ENCODE measurements around the gene PUS1. TPM values are rescaled to one million over a fixed set of nuclear protein-coding genes. Genes with fewer than 3 reads are reported as not detected.

PUS1 gene
- polyA plus RNA-seq, 1 donor from 2014 or later: 14.3 TPM

- Histone ChIP-seq H3K4me2 (ENCODE audit: low read length) (peak overlapping the region; percentile 68), H3K9ac (ENCODE audit: low read length) (peak overlapping the region; percentile 60), H3K36me3 (ENCODE audit: insufficient read depth, low read length) (no peaks in the 10 kb centered on the region), H3K27me3 (ENCODE audit: insufficient read depth, low read depth, low read length) (no peaks in the 10 kb centered on the region), H3K27ac (ENCODE audit: low read length) (no peak overlapping the region), H2AFZ (ENCODE audit: low read depth, low read length) (peak overlapping the region; percentile 25), H3K79me2 (replicated peaks; ENCODE audit: insufficient read depth, low read length) (no peaks in the 10 kb centered on the region), H3K9me2 (ENCODE audit: insufficient read depth, low read length) (no peaks in the 10 kb centered on the region), H3K4me3 (ENCODE audit: low read length) (peak overlapping the region; percentile 86), H4K20me1 (ENCODE audit: insufficient read depth) (no peaks in the 10 kb centered on the region), H3K9me3 (ENCODE audit: low read length) (no peaks in the 10 kb centered on the region), H3F3A (ENCODE audit: insufficient read depth, low read length, poor library complexity, severe bottlenecking) (no peaks in the 10 kb centered on the region)
- TF ChIP-seq RAD21 (conservative IDR thresholded peaks at IDR 0.05): no peak
- TF ChIP-seq MXI1 (conservative IDR thresholded peaks at IDR 0.05; ENCODE audit: poor library complexity, severe bottlenecking): no peak
- TF ChIP-seq SMC3 (conservative IDR thresholded peaks at IDR 0.05; ENCODE audit: poor library complexity): no peak
- TF ChIP-seq EZH2 (IDR thresholded peaks at IDR 0.05; ENCODE audit: borderline replicate concordance, insufficient read depth, low read length, poor library complexity, severe bottlenecking): no peak
- no peak for TF ChIP-seq EP300 (conservative IDR thresholded peaks at IDR 0.05; ENCODE audit: poor library complexity, severe bottlenecking)
- TF ChIP-seq POLR2AphosphoS5 (IDR thresholded peaks at IDR 0.05): no peak
- no peak for TF ChIP-seq CTCF (IDR thresholded peaks at IDR 0.05; ENCODE audit: poor library complexity, severe bottlenecking)
- TF ChIP-seq TAF1 (IDR thresholded peaks at IDR 0.05; ENCODE audit: low read depth): no peak
- TF ChIP-seq REST (IDR thresholded peaks at IDR 0.05; ENCODE audit: borderline replicate concordance): no peak
Measured at GRCh38 chr12:131929581-131930456, 743 bp downstream of the PUS1 start.

GRCh38 chr12:131930510-131930909, 1.4 kb downstream of the PUS1 start:
- Histone ChIP-seq H3K27ac (ENCODE audit: low read length) (no peak overlapping the region), H3K9me3 (ENCODE audit: low read length) (no peaks in the 10 kb centered on the region)
- TF ChIP-seq TAF1 (IDR thresholded peaks at IDR 0.05; ENCODE audit: low read depth) (no peak), MXI1 (conservative IDR thresholded peaks at IDR 0.05; ENCODE audit: poor library complexity, severe bottlenecking) (no peak), EP300 (conservative IDR thresholded peaks at IDR 0.05; ENCODE audit: poor library complexity, severe bottlenecking) (no peak), RAD21 (conservative IDR thresholded peaks at IDR 0.05) (no peak), CTCF (IDR thresholded peaks at IDR 0.05; ENCODE audit: poor library complexity, severe bottlenecking) (no peak), SMC3 (conservative IDR thresholded peaks at IDR 0.05; ENCODE audit: poor library complexity) (no peak), EZH2 (IDR thresholded peaks at IDR 0.05; ENCODE audit: borderline replicate concordance, insufficient read depth, low read length, poor library complexity, severe bottlenecking) (no peak), REST (IDR thresholded peaks at IDR 0.05; ENCODE audit: borderline replicate concordance) (no peak), POLR2AphosphoS5 (IDR thresholded peaks at IDR 0.05) (no peak)

More at GRCh38 chr12:131930510-131930909, 1.4 kb downstream of the PUS1 start:
- H4K20me1 ChIP-seq (ENCODE audit: insufficient read depth): no peaks in the 10 kb centered on the region
- peak overlapping the region; percentile 65 for H3K4me2 ChIP-seq (ENCODE audit: low read length)
- no peaks in the 10 kb centered on the region for H3F3A ChIP-seq (ENCODE audit: insufficient read depth, low read length, poor library complexity, severe bottlenecking)
- no peak overlapping the region for H2AFZ ChIP-seq (ENCODE audit: low read depth, low read length)
- peak overlapping the region; percentile 39 for H3K9ac ChIP-seq (ENCODE audit: low read length)
- H3K9me2 ChIP-seq (ENCODE audit: insufficient read depth, low read length): no peaks in the 10 kb centered on the region
- peak overlapping the region; percentile 86 for H3K4me3 ChIP-seq (ENCODE audit: low read length)
- H3K36me3 ChIP-seq (ENCODE audit: insufficient read depth, low read length): no peaks in the 10 kb centered on the region
- no peaks in the 10 kb centered on the region for H3K79me2 ChIP-seq (replicated peaks; ENCODE audit: insufficient read depth, low read length)
- no peaks in the 10 kb centered on the region for H3K27me3 ChIP-seq (ENCODE audit: insufficient read depth, low read depth, low read length)
